Peyer's patch (tissue), 4 donors: ENCODE measurements around the gene FBXW7.

Experiments used
- POLR2A ChIP-seq, 2 donors: fragments of 450-650 bp; IDR thresholded peaks; one replicate each; pipeline ENCODE4 v1.5.1; 2017; ENCODE audit warnings: antibody characterized with exemption in 2 of 2, mild to moderate bottlenecking in 2 of 2, moderate library complexity in 2 of 2
- TF ChIP-seq, protein P1 (sequence below), 6 experiments: fragments of 450-650 bp in 4 of 6; fragments of 200-600 bp in 2 of 6; sonication (generic) in 1 of 6; IDR thresholded peaks; one replicate each; pipeline ENCODE4 v1.5.1; 2017 to 2019; ENCODE audit warnings: antibody characterized with exemption in 6 of 6, mild to moderate bottlenecking in 3 of 6, moderate library complexity in 1 of 6

DNA sequence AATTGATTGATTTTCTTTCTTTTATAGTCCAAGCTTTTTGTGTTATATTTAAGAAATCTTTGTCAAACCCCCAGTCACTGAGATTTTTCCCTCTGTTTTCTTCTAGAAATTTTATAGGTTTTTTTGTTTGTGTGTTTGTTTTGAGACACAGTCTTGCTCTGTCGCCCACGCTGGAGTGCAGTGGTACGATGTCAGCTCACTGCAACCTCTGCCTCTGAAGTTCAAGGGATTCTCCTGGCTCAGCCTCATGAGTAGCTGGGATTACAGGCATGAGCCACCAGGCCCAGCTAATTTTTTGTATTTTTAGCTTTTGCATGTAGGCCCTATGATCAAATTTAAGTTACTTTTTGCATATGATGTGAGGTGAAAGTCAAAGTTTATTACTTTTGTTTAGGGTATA, 20.9 kb upstream of the FBXW7 start:
- TF ChIP-seq POLR2A (IDR thresholded peaks at IDR 0.05), result no peak
- TF ChIP-seq, protein P1, sequence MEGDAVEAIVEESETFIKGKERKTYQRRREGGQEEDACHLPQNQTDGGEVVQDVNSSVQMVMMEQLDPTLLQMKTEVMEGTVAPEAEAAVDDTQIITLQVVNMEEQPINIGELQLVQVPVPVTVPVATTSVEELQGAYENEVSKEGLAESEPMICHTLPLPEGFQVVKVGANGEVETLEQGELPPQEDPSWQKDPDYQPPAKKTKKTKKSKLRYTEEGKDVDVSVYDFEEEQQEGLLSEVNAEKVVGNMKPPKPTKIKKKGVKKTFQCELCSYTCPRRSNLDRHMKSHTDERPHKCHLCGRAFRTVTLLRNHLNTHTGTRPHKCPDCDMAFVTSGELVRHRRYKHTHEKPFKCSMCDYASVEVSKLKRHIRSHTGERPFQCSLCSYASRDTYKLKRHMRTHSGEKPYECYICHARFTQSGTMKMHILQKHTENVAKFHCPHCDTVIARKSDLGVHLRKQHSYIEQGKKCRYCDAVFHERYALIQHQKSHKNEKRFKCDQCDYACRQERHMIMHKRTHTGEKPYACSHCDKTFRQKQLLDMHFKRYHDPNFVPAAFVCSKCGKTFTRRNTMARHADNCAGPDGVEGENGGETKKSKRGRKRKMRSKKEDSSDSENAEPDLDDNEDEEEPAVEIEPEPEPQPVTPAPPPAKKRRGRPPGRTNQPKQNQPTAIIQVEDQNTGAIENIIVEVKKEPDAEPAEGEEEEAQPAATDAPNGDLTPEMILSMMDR (IDR thresholded peaks at IDR 0.05), result no peak
